DOHH2 (cell line): ENCODE results near the gene ERCC8.

ENCODE experiments used
- H3F3A ChIP-seq: fragments of 200-600 bp; sonication (generic), shearing (Covaris generic); 2 replicates; pipeline ENCODE4 v1.6.0; 2016; ENCODE audit warnings: antibody characterized with exemption, mild to moderate bottlenecking; ENCODE audit not compliant: control insufficient read depth, insufficient read depth
- H3K27ac ChIP-seq: fragments of 200-600 bp; sonication (generic); 2 replicates; pipeline ENCODE4 v1.5.1; 2014; ENCODE audit warnings: low read depth, mild to moderate bottlenecking, low read length, moderate library complexity
- H3K27me3 ChIP-seq: fragments of 200-600 bp; sonication (generic); 2 replicates; pipeline ENCODE4 v1.6.1; 2014; ENCODE audit warnings: mild to moderate bottlenecking, low read length, mixed read lengths; ENCODE audit not compliant: control insufficient read depth
- H3K36me3 ChIP-seq: fragments of 200-600 bp; sonication (generic); 2 replicates; pipeline ENCODE4 v1.6.1; 2014; ENCODE audit warnings: mild to moderate bottlenecking, low read length, moderate library complexity, mixed read lengths; ENCODE audit not compliant: control insufficient read depth
- H3K4me1 ChIP-seq: fragments of 200-600 bp; sonication (generic); 2 replicates; pipeline ENCODE4 v1.6.1; 2014; ENCODE audit warnings: mild to moderate bottlenecking, low read length, mixed read lengths; ENCODE audit not compliant: control insufficient read depth
- H3K4me2 ChIP-seq: fragments of 200-600 bp; sonication (generic); 2 replicates; pipeline ENCODE4 v1.6.0; 2014; ENCODE audit warnings: mild to moderate bottlenecking, low read length, moderate library complexity
- H3K4me3 ChIP-seq: fragments of 200-600 bp; sonication (generic); 2 replicates; pipeline ENCODE4 v1.5.1; 2014; ENCODE audit warnings: mild to moderate bottlenecking, low read length, mixed read lengths
- H3K79me2 ChIP-seq: fragments of 200-600 bp; sonication (generic); 2 replicates; pipeline ENCODE4 v1.6.1; 2014; ENCODE audit warnings: mild to moderate bottlenecking, low read length, mixed read lengths; ENCODE audit not compliant: control insufficient read depth
- H3K9me2 ChIP-seq: fragments of 200-600 bp; sonication (generic); replicated peaks from 2 replicates; pipeline ENCODE4 v1.6.1; 2014; ENCODE audit warnings: mild to moderate bottlenecking, low read length, mixed read lengths; ENCODE audit not compliant: control insufficient read depth
- H3K9me3 ChIP-seq: fragments of 200-600 bp; sonication (generic); 2 replicates; pipeline ENCODE4 v1.6.1; 2014; ENCODE audit warnings: antibody characterized with exemption, low read length, mixed read lengths; ENCODE audit not compliant: control insufficient read depth, insufficient read depth
- H4K20me1 ChIP-seq: fragments of 200-600 bp; sonication (generic); 2 replicates; pipeline ENCODE4 v1.6.0; 2014; ENCODE audit warnings: low read depth, mild to moderate bottlenecking, antibody characterized with exemption, low read length, moderate library complexity; ENCODE audit not compliant: control insufficient read depth, insufficient read depth
- CTCF ChIP-seq: fragments of 200-600 bp; sonication (generic); IDR thresholded peaks from one replicate; pipeline ENCODE4 v1.5.1; 2014; ENCODE audit warnings: antibody characterized with exemption, mild to moderate bottlenecking, low read depth, low read length; ENCODE audit not compliant: poor library complexity, severe bottlenecking
- EZH2phosphoT487 ChIP-seq: fragments of 200-600 bp; sonication (generic); IDR thresholded peaks from 2 replicates; pipeline ENCODE4 v1.6.1; 2017; ENCODE audit warnings: borderline replicate concordance, mild to moderate bottlenecking, antibody characterized with exemption, low read length, moderate library complexity, mixed read lengths

The ERCC8 gene

GRCh38 chr5:60929024-60929423, 15.8 kb downstream of the ERCC8 start:
- Histone ChIP-seq H3K27me3 (no peaks in the 10 kb centered on the region), H3K4me2 (no peak overlapping the region), H3F3A (no peaks in the 10 kb centered on the region), H3K79me2 (no peaks in the 10 kb centered on the region), H3K9me3 (no peaks in the 10 kb centered on the region), H3K27ac (no peak overlapping the region), H3K36me3 (peaks cover 17% of the 10 kb centered on the region), H3K4me1 (no peaks in the 10 kb centered on the region), H3K4me3 (no peak overlapping the region), H3K9me2 (no peaks in the 10 kb centered on the region), H4K20me1 (no peaks in the 10 kb centered on the region)
- TF ChIP-seq CTCF = peak; percentile 51
- no peak for TF ChIP-seq EZH2phosphoT487

- Histone ChIP-seq H3K36me3 (peaks cover 18% of the 10 kb centered on the region), H3K27ac (no peak overlapping the region), H3K4me2 (no peak overlapping the region), H3F3A (no peaks in the 10 kb centered on the region), H4K20me1 (no peaks in the 10 kb centered on the region), H3K79me2 (no peaks in the 10 kb centered on the region), H3K4me1 (no peaks in the 10 kb centered on the region), H3K9me3 (no peaks in the 10 kb centered on the region), H3K27me3 (no peaks in the 10 kb centered on the region), H3K4me3 (no peak overlapping the region), H3K9me2 (no peaks in the 10 kb centered on the region)
- TF ChIP-seq CTCF (no peak), EZH2phosphoT487 (no peak)
Measured at GRCh38 chr5:60927450-60927849, 17.4 kb downstream of the ERCC8 start.

- Histone ChIP-seq H3K4me1 (no peaks in the 10 kb centered on the region), H3K4me2 (no peak overlapping the region), H3K27ac (no peak overlapping the region), H4K20me1 (no peaks in the 10 kb centered on the region), H3K9me2 (no peaks in the 10 kb centered on the region), H3K79me2 (no peaks in the 10 kb centered on the region), H3K36me3 (peaks cover 21% of the 10 kb centered on the region), H3K9me3 (no peaks in the 10 kb centered on the region), H3K27me3 (no peaks in the 10 kb centered on the region), H3F3A (no peaks in the 10 kb centered on the region), H3K4me3 (no peak overlapping the region)
- no peak for TF ChIP-seq EZH2phosphoT487
Measured at GRCh38 chr5:60918466-60918865, 26.4 kb downstream of the ERCC8 start.

- Histone ChIP-seq H3F3A (no peaks in the 10 kb centered on the region), H3K4me1 (no peaks in the 10 kb centered on the region), H3K4me2 (no peak overlapping the region), H3K9me3 (no peaks in the 10 kb centered on the region), H3K36me3 (peaks cover 21% of the 10 kb centered on the region), H4K20me1 (no peaks in the 10 kb centered on the region), H3K79me2 (no peaks in the 10 kb centered on the region), H3K27ac (no peak overlapping the region), H3K27me3 (no peaks in the 10 kb centered on the region), H3K4me3 (no peak overlapping the region), H3K9me2 (no peaks in the 10 kb centered on the region)
- TF ChIP-seq EZH2phosphoT487 = no peak
- no peak for TF ChIP-seq CTCF
Measured at GRCh38 chr5:60916646-60917045, 28.2 kb downstream of the ERCC8 start.
